Measurements from ENCODE around the gene CHN1.

The CHN1 gene

GRCh38 chr2:175004980-175005732 lies at the start of gene CHN1:
CHN1 (minus strand) TSS chr2:175005381; CDS start chr2:175004912, 469 bp downstream.
- peaks cover 13% of the 10 kb centered on the region for H3K4me1 Mint-ChIP-seq
- peaks cover 64% of the 10 kb centered on the region for H3K27me3 Mint-ChIP-seq
- H3K27ac Mint-ChIP-seq = no peak within 1 kb of the TSS

GRCh38 chr2:175054340-175054739 lies 49.2 kb upstream of the CHN1 start:
- DNase-seq (no peak), ATAC-seq (no peak)
- Mint-ChIP-seq H3K4me3 (no peak overlapping the region), H3K4me1 (no peaks in the 10 kb centered on the region), H3K9me3 (no peaks in the 10 kb centered on the region), H3K36me3 (ENCODE audit: low read depth) (peaks cover 8% of the 10 kb centered on the region), H3K27ac (no peak overlapping the region), H3K27me3 (no peaks in the 10 kb centered on the region)

More at GRCh38 chr2:175004980-175005732, at the start of gene CHN1:
- ATAC-seq (peak; percentile 87), DNase-seq (peak; percentile 69)
- H3K9me3 Mint-ChIP-seq = no peaks in the 10 kb centered on the region
- no peaks in the 10 kb centered on the region for H3K36me3 Mint-ChIP-seq (ENCODE audit: low read depth)
- peak within 1 kb of the TSS; percentile 75 for H3K4me3 Mint-ChIP-seq

GRCh38 chr2:175049661-175050060 lies 44.5 kb upstream of the CHN1 start:
- Mint-ChIP-seq H3K9me3 (no peaks in the 10 kb centered on the region), H3K27me3 (no peaks in the 10 kb centered on the region), H3K4me1 (no peaks in the 10 kb centered on the region), H3K36me3 (ENCODE audit: low read depth) (peaks cover 8% of the 10 kb centered on the region), H3K27ac (no peak overlapping the region), H3K4me3 (no peak overlapping the region)
- no peak for DNase-seq
- ATAC-seq = no peak

- Mint-ChIP-seq H3K27ac (no peak overlapping the region), H3K4me3 (no peak overlapping the region)
- no peak for ATAC-seq
Observed at GRCh38 chr2:175048275-175048674, 43.1 kb upstream of the CHN1 start.

GRCh38 chr2:175039490-175039889 lies 34.3 kb upstream of the CHN1 start:
- DNase-seq = no peak
- no peaks in the 10 kb centered on the region for H3K9me3 Mint-ChIP-seq
- ATAC-seq = no peak
- H3K27me3 Mint-ChIP-seq = no peaks in the 10 kb centered on the region
- no peak overlapping the region for H3K27ac Mint-ChIP-seq
- H3K36me3 Mint-ChIP-seq (ENCODE audit: low read depth) = no peaks in the 10 kb centered on the region
- H3K4me1 Mint-ChIP-seq = peaks cover 5% of the 10 kb centered on the region
- no peak overlapping the region for H3K4me3 Mint-ChIP-seq

More at GRCh38 chr2:175048275-175048674, 43.1 kb upstream of the CHN1 start:
- Mint-ChIP-seq H3K36me3 (ENCODE audit: low read depth) (peaks cover 8% of the 10 kb centered on the region), H3K9me3 (no peaks in the 10 kb centered on the region), H3K4me1 (no peaks in the 10 kb centered on the region), H3K27me3 (no peaks in the 10 kb centered on the region)
- no peak for DNase-seq

GRCh38 chr2:175039031-175039430 lies 33.9 kb upstream of the CHN1 start:
- ATAC-seq = no peak
- Mint-ChIP-seq H3K9me3 (no peaks in the 10 kb centered on the region), H3K27ac (no peak overlapping the region), H3K4me1 (peaks cover 5% of the 10 kb centered on the region), H3K36me3 (ENCODE audit: low read depth) (no peaks in the 10 kb centered on the region), H3K4me3 (no peak overlapping the region), H3K27me3 (no peaks in the 10 kb centered on the region)
- DNase-seq = no peak

GRCh38 chr2:175037941-175038340 lies 32.8 kb upstream of the CHN1 start:
- H3K27ac Mint-ChIP-seq = no peak overlapping the region
- H3K36me3 Mint-ChIP-seq (ENCODE audit: low read depth) = no peaks in the 10 kb centered on the region
- DNase-seq (no peak), ATAC-seq (no peak)
- peaks cover 5% of the 10 kb centered on the region for H3K4me1 Mint-ChIP-seq
- H3K4me3 Mint-ChIP-seq = no peak overlapping the region
- no peaks in the 10 kb centered on the region for H3K27me3 Mint-ChIP-seq
- no peaks in the 10 kb centered on the region for H3K9me3 Mint-ChIP-seq

- peak overlapping the region; percentile 71 for H3K27ac Mint-ChIP-seq
- DNase-seq (no peak), ATAC-seq (no peak)
- H3K36me3 Mint-ChIP-seq (ENCODE audit: low read depth) = no peaks in the 10 kb centered on the region
- H3K4me3 Mint-ChIP-seq = peak overlapping the region; percentile 47
- no peaks in the 10 kb centered on the region for H3K9me3 Mint-ChIP-seq
- peaks cover 5% of the 10 kb centered on the region for H3K4me1 Mint-ChIP-seq
- no peaks in the 10 kb centered on the region for H3K27me3 Mint-ChIP-seq
Observed at GRCh38 chr2:175036582-175037018, 31.4 kb upstream of the CHN1 start.

- Mint-ChIP-seq H3K27ac (no peak overlapping the region), H3K4me1 (peaks cover 5% of the 10 kb centered on the region), H3K4me3 (no peak overlapping the region), H3K36me3 (ENCODE audit: low read depth) (no peaks in the 10 kb centered on the region), H3K9me3 (no peaks in the 10 kb centered on the region), H3K27me3 (no peaks in the 10 kb centered on the region)
- DNase-seq = no peak
- ATAC-seq = no peak
Observed at GRCh38 chr2:175035806-175036205, 30.6 kb upstream of the CHN1 start.

GRCh38 chr2:175034716-175035115 lies 29.5 kb upstream of the CHN1 start:
- Mint-ChIP-seq H3K36me3 (ENCODE audit: low read depth) (no peaks in the 10 kb centered on the region), H3K27me3 (no peaks in the 10 kb centered on the region), H3K4me1 (peaks cover 5% of the 10 kb centered on the region), H3K4me3 (no peak overlapping the region), H3K9me3 (no peaks in the 10 kb centered on the region), H3K27ac (no peak overlapping the region)
- DNase-seq (no peak), ATAC-seq (no peak)

- Mint-ChIP-seq H3K4me1 (no peaks in the 10 kb centered on the region), H3K9me3 (no peaks in the 10 kb centered on the region), H3K4me3 (no peak overlapping the region), H3K27ac (no peak overlapping the region), H3K36me3 (ENCODE audit: low read depth) (no peaks in the 10 kb centered on the region), H3K27me3 (no peaks in the 10 kb centered on the region)
- no peak for ATAC-seq
- peak; percentile 4 for DNase-seq
Observed at GRCh38 chr2:175030380-175031271, 25.4 kb upstream of the CHN1 start.

- Mint-ChIP-seq H3K4me1 (no peaks in the 10 kb centered on the region), H3K36me3 (ENCODE audit: low read depth) (no peaks in the 10 kb centered on the region), H3K27ac (no peak overlapping the region), H3K9me3 (no peaks in the 10 kb centered on the region), H3K27me3 (no peaks in the 10 kb centered on the region), H3K4me3 (no peak overlapping the region)
- ATAC-seq (no peak), DNase-seq (no peak)
Observed at GRCh38 chr2:175027755-175028154, 22.6 kb upstream of the CHN1 start.

- H3K9me3 Mint-ChIP-seq = no peaks in the 10 kb centered on the region
- H3K4me3 Mint-ChIP-seq = no peak overlapping the region
- no peaks in the 10 kb centered on the region for H3K36me3 Mint-ChIP-seq (ENCODE audit: low read depth)
- H3K27me3 Mint-ChIP-seq = no peaks in the 10 kb centered on the region
- ATAC-seq = no peak
- H3K4me1 Mint-ChIP-seq = no peaks in the 10 kb centered on the region
- H3K27ac Mint-ChIP-seq = no peak overlapping the region
- DNase-seq = no peak
Observed at GRCh38 chr2:175026385-175026784, 21.2 kb upstream of the CHN1 start.

GRCh38 chr2:175025946-175026345 lies 20.8 kb upstream of the CHN1 start:
- no peak overlapping the region for H3K4me3 Mint-ChIP-seq
- H3K4me1 Mint-ChIP-seq = no peaks in the 10 kb centered on the region
- no peaks in the 10 kb centered on the region for H3K27me3 Mint-ChIP-seq
- no peaks in the 10 kb centered on the region for H3K9me3 Mint-ChIP-seq
- no peak overlapping the region for H3K27ac Mint-ChIP-seq
- DNase-seq (no peak), ATAC-seq (no peak)
- H3K36me3 Mint-ChIP-seq (ENCODE audit: low read depth) = no peaks in the 10 kb centered on the region

GRCh38 chr2:175025233-175025632 lies 20.1 kb upstream of the CHN1 start:
- H3K9me3 Mint-ChIP-seq = no peaks in the 10 kb centered on the region

More at GRCh38 chr2:175025233-175025632, 20.1 kb upstream of the CHN1 start:
- H3K4me1 Mint-ChIP-seq = no peaks in the 10 kb centered on the region
- H3K36me3 Mint-ChIP-seq (ENCODE audit: low read depth) = no peaks in the 10 kb centered on the region
- no peak for ATAC-seq
- H3K27me3 Mint-ChIP-seq = no peaks in the 10 kb centered on the region
- no peak overlapping the region for H3K27ac Mint-ChIP-seq
- no peak overlapping the region for H3K4me3 Mint-ChIP-seq
- no peak for DNase-seq

All from activated naive CD8-positive, alpha-beta T cell treated with anti-CD3 and anti-CD28 coated beads, Interleukin-2, amount 50 U/mL, for 24 hours (primary cell).